Measurements from ENCODE around the gene PFDN1.

Gene PFDN1

DNA sequence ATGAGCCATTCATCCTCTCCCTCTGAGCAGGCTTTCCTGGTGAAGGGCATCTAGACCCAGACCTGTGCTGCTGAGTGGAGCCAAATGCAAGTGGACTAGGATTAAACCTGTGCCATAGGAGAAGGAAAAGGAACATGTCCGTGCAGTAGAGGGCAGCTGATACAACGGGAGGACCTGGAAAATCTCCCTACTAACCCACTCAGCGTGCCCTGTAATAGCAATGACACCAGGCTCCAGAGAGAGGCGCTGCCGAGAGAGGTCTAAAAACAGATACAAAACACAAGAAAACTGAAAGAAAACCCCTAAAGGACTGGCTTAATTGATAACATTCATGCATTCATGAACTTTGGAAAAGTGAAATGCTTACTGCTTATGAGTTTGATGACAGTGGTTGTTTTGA lies 60.8 kb downstream of the PFDN1 start:
- in situ Hi-C loops (cut with HindIII; ENCODE audit: low sequenced_read_pairs), result no loop called here

DNA sequence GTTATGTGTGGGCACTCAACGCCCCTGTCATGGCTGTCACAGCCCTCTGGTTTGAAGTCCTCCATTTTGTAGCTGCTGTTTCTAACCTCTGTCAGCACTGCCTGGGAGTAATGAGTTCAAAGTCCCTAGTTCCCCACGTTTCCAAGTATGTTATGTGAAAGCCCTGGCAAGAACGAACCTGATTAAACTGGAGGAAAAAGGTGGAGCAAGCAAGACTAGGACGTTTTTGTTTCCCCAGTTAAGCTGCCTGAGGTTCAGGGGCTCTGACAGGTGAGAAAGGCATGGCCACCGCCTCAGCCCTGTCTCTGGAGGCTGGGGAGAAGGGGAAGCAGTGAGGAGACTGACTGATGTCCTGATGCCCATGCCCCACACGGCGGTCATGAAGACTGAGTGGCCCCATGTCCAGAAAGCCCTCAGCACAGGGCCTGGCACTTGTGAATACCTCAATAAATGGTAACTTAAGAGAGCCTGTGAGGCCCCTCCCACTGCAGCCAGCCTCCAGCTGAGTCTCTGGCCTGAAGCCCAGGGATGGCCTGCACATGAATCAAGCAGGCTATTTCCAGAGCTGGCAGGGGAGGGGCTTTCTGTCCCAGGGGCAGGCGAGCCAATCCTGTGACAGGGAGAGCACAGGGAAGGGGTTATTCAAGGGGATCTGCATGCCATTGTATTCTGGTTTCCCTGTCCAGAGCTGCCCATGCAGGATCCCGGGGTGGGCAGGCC lies 61.8 kb downstream of the PFDN1 start:
- in situ Hi-C loops (cut with HindIII; ENCODE audit: low sequenced_read_pairs), result no loop called here

DNA sequence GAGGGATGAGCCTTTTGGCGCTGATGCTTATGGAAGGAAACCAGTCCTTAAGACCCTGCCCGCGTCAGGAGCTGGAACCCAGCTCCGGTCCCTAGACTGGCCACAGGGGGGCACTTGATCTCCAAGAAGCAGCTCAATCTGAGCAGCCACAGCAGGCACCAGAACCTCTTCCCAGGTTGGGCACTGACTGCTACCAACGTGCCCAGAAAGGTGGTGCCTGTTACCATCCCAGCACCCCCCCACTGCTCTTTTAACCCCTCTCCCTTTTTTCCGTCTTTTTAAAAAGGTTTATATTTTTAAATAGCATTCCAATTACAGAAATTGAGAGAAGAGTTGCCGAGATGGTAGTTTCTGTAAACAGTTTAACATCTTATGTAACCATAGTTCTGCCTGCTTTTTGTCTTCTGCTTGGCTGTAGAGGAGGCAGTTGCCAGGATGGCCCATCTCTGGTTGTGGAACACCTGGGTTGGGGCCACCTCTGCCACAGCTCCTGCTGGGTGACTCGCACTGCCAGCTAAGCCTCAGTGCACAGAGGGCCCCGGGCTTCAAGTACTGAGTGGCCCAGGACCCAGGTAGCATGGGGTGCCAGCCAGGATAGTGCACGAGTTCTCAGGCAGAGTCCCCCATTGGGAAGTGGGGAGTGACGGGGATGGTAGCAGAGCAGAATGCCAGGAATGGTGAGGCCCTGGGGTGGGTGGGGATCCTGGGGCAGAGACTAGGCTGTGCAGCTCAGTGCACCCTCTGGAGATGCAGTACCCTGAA lies 62.8 kb downstream of the PFDN1 start:
- in situ Hi-C loops (cut with HindIII; ENCODE audit: low sequenced_read_pairs), result no loop called here

DNA sequence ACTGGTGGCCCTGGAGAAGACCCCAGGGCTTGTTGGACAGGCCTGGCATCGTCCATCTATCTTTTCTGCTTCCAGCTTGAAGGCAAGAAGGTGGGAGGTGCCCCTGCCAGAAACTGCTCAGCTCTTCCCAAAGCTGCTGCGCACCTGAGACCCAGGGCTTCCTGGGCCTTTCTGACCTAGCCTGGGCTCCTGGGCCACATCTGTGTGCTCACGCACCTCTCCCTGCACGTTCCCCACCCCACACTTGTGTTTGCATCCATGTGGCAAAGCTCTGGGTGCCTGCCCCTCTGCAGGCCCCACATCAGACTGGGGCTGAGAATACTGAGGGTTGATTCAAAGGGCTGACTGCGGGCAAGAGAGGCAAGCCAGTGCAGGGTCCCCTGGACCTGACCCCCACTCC lies 63.4 kb downstream of the PFDN1 start:
- in situ Hi-C loops (cut with HindIII; ENCODE audit: low sequenced_read_pairs), result no loop called here

DNA sequence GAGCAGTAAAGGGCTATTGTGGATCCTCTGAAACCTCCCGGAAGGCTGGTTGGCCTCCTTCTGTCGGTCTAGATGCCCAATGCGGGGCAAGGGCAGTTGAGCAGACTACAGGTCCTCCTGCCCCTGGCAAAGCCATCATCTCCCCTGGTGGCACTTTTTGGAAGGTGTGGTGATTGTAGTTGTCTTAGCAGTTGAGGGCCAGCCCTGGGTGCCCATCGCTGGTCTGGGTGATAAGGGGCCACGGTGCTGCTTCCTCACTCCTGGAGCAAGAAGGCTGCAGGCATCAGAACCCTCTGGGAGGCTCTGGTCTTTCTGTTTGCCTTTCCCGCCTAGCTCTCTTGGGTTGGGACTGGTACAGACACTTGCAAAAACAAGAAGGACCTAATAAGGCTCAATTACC lies 64.1 kb downstream of the PFDN1 start:
- in situ Hi-C loops (cut with HindIII; ENCODE audit: low sequenced_read_pairs), result no loop called here

DNA sequence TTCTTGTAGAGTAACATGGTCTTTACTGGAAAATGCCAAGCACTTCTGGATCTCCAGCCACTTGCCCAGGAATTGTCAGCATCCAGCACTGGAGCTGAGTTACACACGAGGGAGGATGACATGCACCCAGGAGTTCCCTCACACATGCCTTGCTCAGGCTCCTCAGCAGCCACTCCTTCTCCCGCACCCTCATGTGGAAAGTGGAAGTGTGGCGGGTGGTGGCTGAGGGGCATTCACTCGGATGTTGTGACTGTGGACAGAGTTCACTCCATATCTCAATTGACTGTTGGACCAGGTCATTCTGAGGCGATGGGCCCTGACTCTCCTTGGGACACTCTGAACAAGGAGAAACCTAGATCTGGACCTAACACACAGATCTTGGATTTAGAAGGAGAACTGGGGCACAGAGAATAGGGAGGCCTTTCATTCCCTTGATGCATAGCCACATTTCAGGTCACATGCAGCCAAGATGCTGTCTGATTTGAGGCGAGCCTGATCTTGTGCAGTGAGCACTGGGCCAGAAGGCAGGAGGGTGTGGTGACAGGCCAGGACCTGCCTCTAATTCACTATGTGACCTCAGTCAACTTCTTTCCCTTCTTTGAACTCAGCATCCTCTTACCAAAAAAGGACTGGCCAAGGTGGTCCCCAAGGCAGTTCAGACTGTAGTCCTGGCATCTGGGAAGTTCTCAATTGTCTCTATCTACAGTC lies 65.9 kb downstream of the PFDN1 start:
- in situ Hi-C loops (cut with HindIII; ENCODE audit: low sequenced_read_pairs), result no loop called here

DNA sequence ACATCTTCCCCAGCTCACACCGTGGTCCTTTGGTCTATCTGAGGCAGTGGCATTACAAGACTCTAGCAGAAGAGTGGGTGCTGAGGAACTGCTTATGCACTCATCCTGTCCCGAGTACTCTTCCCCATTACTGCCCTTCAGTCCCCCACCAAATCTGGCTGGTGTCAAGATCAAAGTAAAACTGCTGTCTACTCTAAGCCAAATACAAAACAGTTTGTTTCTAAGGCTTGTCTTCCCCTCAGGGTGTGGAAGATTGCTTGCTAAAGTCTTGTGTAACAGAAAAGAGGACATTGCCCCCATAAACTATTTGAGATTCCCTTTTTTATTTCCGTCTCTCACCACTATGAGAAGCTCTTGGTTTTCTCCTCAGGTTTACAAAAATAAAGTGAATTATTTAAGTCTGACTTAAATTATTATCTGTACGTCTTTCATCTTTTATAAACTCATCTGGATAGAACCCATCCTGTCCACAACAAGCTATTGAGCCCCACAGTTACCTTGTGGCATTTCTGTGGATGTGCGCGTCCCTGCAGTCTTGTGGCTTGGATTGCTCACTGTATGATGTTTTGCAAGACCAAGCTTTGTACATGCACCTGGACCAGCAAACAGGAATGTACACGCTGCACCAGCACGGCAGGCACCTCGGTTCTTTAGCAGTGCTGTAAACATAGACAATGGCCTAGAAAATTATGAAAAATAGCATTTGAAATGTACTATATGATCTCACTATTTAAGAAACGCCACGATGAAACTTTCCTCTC lies 66.9 kb downstream of the PFDN1 start:
- in situ Hi-C loops (cut with HindIII; ENCODE audit: low sequenced_read_pairs), result no loop called here

DNA sequence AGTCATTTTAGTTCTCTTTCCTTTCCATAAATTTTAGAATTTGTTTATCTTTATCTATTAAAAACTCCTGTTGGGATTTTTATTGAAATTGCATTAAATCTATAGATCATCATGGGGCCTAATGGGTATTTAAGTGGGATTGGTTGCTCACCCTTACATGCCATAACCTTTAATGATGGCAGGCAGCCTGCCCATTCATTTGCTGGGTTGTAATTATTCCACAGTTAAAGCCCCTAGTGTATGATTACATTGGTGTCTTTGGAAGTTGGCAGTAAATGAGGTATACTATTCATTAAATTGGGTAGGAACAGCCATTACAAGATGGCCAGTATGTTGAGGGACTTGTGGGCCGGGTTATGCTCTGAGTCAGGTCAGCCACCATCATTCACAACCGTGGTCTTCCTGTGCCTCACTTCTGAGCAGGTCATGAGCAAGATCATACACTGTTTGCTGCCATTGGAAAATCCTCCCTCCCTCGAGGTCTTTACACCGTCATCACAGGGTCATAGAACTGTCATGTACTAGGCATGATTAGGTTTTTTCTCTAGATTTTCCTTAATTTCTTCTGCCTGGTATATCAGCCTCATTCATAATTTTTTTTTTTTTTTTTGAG lies 68.4 kb downstream of the PFDN1 start:
- in situ Hi-C loops (cut with HindIII; ENCODE audit: low sequenced_read_pairs), result no loop called here

DNA sequence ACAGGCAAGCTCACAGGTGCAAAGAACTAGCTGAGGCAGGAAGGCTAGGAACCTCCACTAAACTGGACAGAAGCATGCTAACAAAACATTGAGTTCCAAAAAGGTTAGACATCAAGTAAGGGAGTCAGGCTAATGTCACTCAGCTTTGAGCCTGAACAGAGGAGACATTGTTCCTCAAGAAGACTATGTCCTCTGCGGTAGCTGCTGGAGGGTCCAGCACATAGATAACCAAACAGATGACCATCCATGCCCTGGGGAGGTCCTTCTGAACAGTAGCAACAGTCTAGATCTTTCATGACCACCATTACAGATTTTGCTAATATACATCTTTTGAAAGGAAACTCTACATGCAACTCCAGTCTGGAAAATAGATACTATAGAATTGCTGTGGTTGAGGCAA lies 70.2 kb downstream of the PFDN1 start:
- in situ Hi-C loops (cut with HindIII; ENCODE audit: low sequenced_read_pairs), result no loop called here

DNA sequence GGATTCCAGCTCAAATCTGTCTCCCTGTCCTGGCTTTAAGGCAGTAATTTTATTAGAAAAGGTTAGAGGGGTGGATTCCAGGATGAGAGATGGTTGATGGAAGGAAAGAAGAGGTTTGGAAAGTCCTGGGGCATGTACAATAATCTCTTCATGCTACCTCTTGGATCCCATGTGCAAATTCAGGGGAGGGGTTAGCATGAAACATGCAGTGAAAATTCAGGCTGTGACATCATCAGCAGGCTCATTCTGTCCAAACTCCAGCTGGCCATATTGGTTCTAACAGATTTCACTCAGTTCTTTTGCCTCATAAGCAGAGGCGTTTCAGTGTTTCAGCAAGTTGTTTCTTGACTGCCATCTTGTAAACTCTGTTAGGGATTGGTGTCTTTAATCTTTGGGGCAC lies 72.5 kb downstream of the PFDN1 start:
- in situ Hi-C loops (cut with HindIII; ENCODE audit: low sequenced_read_pairs), result no loop called here

DNA sequence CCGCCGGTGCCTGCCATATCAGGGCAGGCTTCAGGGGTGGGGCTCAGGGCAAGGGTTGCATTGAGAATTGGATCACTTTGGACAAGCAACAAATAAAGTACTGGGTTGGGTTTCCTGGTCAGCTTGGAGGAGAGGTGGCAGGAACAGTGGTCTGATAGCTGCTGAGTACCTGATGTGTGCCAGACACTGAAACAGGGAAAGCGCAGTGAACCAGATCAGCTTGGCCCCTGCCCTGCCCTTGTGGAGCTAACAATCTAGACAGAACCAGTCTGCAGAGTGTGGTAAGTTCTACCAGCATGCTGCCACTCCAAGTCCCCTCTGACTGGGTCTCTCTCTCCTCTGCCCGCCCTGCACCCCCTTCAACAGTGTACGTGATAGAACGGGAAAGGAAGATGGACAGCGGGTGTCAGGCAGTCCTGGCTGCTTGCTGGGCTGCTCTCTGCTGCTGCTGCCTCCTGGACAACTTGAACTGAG lies 74.5 kb downstream of the PFDN1 start:
- in situ Hi-C loops (cut with HindIII; ENCODE audit: low sequenced_read_pairs), result no loop called here

DNA sequence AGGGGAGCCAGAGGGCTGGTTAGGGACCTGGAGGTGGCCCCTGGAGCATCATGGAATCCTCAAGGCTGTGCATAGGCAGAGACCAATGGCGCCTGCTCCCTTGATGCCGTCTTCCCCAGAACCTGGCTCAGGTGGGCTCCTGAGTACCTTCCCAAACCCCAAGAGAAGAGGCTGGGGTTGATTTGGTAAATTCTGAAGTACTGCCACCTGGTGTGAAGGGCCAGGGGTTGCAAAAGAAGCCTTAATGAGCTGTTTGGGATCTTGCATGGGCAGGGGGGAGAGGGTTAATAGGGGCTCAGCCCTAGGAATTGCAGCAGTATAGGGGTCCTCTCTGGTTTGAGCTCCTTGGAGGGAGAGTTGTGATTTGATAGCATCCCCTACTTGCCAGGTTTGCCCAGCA lies 75.9 kb downstream of the PFDN1 start:
- in situ Hi-C loops (cut with HindIII; ENCODE audit: low sequenced_read_pairs), result no loop called here

DNA sequence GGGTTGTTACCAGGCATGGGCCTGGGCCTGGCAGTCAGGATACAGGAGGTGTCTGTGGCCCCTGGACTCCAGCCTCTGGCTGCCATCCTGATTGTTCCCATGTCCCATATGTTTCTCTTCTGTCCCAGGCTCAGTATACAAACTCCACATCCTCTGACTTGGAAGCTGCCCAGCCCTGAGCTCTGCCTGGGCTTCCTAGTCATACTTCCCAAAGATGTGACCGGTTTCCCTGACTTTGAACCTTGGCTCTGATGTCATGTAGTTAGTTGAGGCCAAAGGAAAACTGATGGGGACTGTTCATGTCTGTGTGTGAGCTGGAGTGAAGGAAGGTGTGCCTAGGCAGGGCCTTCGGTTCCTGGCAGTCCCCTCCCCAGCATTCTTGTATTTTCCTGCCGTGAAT lies 77.5 kb downstream of the PFDN1 start:
- in situ Hi-C loops (cut with HindIII; ENCODE audit: low sequenced_read_pairs), result no loop called here

DNA sequence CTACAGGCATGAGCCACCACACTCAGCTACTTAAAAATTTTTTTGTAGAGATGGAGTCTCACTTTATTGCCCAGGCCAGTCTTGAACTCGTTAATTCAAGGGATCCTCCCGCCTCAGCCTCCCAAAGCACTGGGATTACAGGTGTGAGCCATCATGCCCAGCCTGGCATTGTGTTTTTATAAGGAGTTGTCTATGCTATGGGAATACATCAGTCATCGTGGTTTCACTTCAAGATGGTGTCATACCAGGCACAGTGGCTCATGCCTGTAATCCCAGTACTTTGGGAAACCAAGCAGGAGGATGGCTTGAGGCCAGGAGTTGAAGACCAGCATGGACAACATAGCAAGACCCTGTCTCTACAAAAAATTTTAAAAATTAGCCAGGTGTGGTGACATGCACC lies 78.2 kb downstream of the PFDN1 start:
- in situ Hi-C loops (cut with HindIII; ENCODE audit: low sequenced_read_pairs), result no loop called here

DNA sequence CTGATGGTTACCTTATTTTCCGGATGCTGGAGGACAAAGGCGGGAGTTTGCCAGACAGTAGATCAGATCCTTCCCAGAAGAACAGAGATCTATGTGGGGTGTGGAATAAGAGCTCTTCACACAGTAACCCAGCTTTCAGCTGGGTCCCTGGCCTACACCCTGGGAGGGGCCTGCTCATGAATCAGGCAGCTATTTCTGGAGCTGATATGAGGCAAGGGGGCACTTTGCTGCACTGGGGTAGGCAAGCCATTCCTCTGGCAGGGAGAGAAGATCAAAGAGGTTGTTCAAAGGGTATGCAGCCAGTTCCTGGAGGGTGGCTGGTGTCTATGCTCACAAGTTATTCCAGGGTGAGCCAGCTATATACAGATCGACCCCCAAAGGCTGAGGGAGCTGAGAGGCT lies 79.3 kb downstream of the PFDN1 start:
- in situ Hi-C loops (cut with HindIII; ENCODE audit: low sequenced_read_pairs), result no loop called here

DNA sequence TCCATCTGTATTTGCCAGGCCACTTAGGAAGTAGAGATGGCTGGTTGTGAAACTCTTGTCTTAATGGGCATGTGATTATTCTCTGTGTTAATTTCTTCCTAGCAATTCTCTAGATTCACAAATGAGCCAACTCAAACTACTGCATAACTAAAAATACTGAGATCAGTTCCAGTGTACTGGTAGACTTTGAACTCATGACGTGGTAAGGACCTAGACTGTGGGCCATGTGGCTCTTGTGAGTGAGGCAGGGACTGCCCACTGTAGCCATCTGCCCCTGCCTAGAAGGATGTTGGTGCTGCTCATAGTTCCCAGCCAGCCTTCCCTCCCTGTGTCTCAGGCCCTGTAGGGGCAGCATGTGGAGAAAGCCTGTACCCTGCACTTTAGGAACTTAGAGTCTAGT lies 80.5 kb downstream of the PFDN1 start:
- in situ Hi-C loops (cut with HindIII; ENCODE audit: low sequenced_read_pairs), result no loop called here

DNA sequence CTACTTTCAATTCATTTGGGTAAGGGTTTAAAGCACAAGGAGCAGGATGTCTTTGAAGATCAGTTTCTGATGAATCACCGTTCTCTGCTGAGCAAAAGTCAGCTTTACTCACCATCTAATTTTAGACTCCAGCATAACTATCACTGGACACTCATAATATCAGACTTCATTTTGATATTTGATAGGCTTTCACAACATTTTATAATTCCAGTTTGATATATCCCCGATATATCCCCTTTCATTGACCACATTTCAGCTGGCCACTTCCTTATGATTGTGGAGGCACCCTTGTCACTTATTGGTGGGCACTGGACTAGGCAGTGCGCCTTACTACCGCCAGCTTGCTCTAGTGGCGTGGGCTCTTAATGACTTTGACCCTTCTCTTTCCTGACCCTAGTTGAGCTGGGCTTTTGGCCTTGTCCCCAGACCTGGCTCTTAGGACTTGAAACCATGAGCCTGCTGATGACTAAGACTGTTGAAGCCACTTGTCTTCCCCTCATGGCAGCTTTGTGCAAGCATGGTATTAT lies 81.1 kb downstream of the PFDN1 start:
- in situ Hi-C loops (cut with HindIII; ENCODE audit: low sequenced_read_pairs), result no loop called here

DNA sequence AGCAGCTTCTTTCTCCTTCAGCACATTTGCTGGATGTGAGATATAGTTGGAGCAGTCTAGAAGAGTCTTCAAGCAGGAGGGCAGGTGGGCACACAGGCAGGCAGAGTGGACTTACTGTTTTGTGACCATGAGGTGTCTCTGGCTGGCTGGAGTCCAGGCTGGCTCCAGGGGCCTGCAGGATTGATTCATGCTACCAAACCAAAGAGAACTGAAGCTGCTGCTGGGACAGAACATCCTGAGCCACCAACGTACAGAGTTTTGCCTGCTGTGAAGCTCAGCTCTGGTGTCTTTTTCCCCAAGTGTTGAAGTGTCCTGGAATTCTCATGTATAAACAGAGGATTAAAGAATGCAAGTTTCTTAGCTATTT lies 82.2 kb downstream of the PFDN1 start:
- in situ Hi-C loops (cut with HindIII; ENCODE audit: low sequenced_read_pairs), result no loop called here

DNA sequence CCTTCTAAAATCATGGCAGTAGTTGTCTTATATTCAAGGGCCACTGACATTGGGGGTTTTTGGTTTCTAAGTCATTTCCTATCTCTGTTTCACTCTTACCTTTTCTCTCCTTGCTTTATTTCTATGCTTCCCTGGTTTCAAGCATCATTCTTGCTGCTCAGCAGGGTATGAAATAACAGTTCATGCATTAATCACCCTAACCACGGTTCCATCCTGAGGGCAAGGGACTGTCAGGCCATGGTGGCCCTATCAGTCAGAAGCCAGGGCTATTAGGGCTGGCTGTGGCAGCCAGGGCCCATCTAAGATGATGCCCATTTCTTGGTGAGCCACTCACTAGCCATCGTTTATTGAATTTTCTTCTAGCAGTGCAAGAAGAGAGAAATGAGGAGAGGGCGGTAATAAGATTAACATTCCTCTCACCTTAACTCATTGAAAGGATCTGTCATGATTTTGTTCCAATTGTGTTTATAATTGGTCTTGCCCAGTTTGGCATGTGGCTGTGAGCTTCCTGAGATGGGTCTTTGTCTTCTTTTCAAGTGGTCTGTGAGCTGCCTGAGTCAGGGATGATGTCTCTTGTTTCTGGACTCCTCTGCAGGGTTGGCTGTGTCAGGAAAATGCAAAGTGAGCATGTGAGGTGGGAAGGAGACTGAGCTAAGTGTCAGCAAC lies 82.7 kb downstream of the PFDN1 start:
- in situ Hi-C loops (cut with HindIII; ENCODE audit: low sequenced_read_pairs), result no loop called here

Measured in DLD1 (cell line).